Fibroblast of peridontal ligament (primary cell): ENCODE data around the gene BANF1.
"Not testable (repeated sequence)": the region's sequence is repeated elsewhere in the genome, so short reads cannot be mapped to it uniquely, and the experiment has no call there.

Source experiments
- DNase-seq: peaks from one replicate; pipeline ENCODE4 v3.0.0-alpha.2; 2010; ENCODE audit errors: extremely low read depth

BANF1 gene

GRCh38 chr11:66011239-66011784, 9.0 kb downstream of the BANF1 start:
- DNase-seq, result no peak

- DNase-seq, result no peak
Observed at GRCh38 chr11:66011785-66012303, 9.5 kb downstream of the BANF1 start, which contains the start of gene CST6. Gene CST6, plus strand, starts transcription at chr11:66012008. Its CDS starts 37 bp downstream, at chr11:66012045.

GRCh38 chr11:66012371-66012945, 10.2 kb downstream of the BANF1 start:
- DNase-seq, result no peak

GRCh38 chr11:66012946-66013761, 10.9 kb downstream of the BANF1 start:
- no peak for DNase-seq

- DNase-seq, result no peak
Observed at GRCh38 chr11:66013762-66014100, 11.4 kb downstream of the BANF1 start.

- no peak for DNase-seq
Observed at GRCh38 chr11:66014804-66015453, 12.6 kb downstream of the BANF1 start.

GRCh38 chr11:66015454-66015881, 13.2 kb downstream of the BANF1 start:
- peak; percentile 9 for DNase-seq

- no peak for DNase-seq
Observed at GRCh38 chr11:66015936-66016792, 13.9 kb downstream of the BANF1 start.

- DNase-seq, result no peak
Observed at GRCh38 chr11:66016793-66017177, 14.5 kb downstream of the BANF1 start.

GRCh38 chr11:66017321-66017720, 15.0 kb downstream of the BANF1 start:
- DNase-seq, result no peak

GRCh38 chr11:66020212-66020611, 17.9 kb downstream of the BANF1 start:
- no peak for DNase-seq

- peak; percentile 52 for DNase-seq
Observed at GRCh38 chr11:66020618-66021357, 18.5 kb downstream of the BANF1 start.

GRCh38 chr11:66022401-66023185, 20.3 kb downstream of the BANF1 start:
- peak; percentile 45 for DNase-seq

- not testable (repeated sequence) for DNase-seq
Observed at GRCh38 chr11:66023186-66023440, 20.8 kb downstream of the BANF1 start.

- no peak for DNase-seq
Observed at GRCh38 chr11:66026017-66026529, 23.8 kb downstream of the BANF1 start, which contains the start of gene CATSPER1. Gene CATSPER1, minus strand, starts transcription at chr11:66026479. Its CDS starts 100 bp downstream, at chr11:66026379.

GRCh38 chr11:66032957-66033735, 30.8 kb downstream of the BANF1 start:
- no peak for DNase-seq

- DNase-seq, result no peak
Observed at GRCh38 chr11:66035653-66036333, 33.5 kb downstream of the BANF1 start.

- DNase-seq, result no peak
Observed at GRCh38 chr11:66036334-66036710, 34.0 kb downstream of the BANF1 start.
